ENCODE measurements around the gene CMTM1.

CMTM1 gene

GRCh38 chr16:66551348-66551759, 14.9 kb upstream of the CMTM1 start:
- POLR2A ChIA-PET (ENCODE audit: low non-redundant PET), result no interaction called here
- no peak for TF ChIP-seq CTCF (conservative IDR thresholded peaks at IDR 0.05; ENCODE audit: low read depth)

GRCh38 chr16:66551788-66552285, 14.4 kb upstream of the CMTM1 start:
- no peak for DNase-seq (ENCODE audit: low spot score)
- H3K27ac ChIP-seq, result peak overlapping the region; percentile 91
- ChIA-PET CTCF (interaction anchor here (0.7 to 1.4 kb wide), 3 partner anchors 21 to 847 kb away, joined by 3 to 5 read pairs (median 3); no protein-coding TSS in a partner anchor), POLR2A (ENCODE audit: low non-redundant PET) (no interaction called here)
- TF ChIP-seq CTCF (conservative IDR thresholded peaks at IDR 0.05; ENCODE audit: low read depth), result no peak

More at GRCh38 chr16:66551348-66551759, 14.9 kb upstream of the CMTM1 start:
- CTCF ChIA-PET, result interaction anchor here (0.6 to 1.4 kb wide), 3 partner anchors 21 to 108 kb away, joined by 3 to 5 read pairs (median 3); no protein-coding TSS in a partner anchor
- peak overlapping the region; percentile 91 for H3K27ac ChIP-seq
- DNase-seq (ENCODE audit: low spot score), result no peak

- TF ChIP-seq CTCF (conservative IDR thresholded peaks at IDR 0.05; ENCODE audit: low read depth), result no peak
- ChIA-PET CTCF (interaction anchor here (0.6 to 1.4 kb wide), 4 partner anchors 41 to 848 kb away, joined by 3 read pairs; no protein-coding TSS in a partner anchor), POLR2A (ENCODE audit: low non-redundant PET) (no interaction called here)
- DNase-seq (ENCODE audit: low spot score), result peak; percentile 96
- peak within 1 kb of the TSS; percentile 91 for H3K27ac ChIP-seq
These were observed 13.7 kb upstream of the CMTM1 start, which contains the start of gene CKLF for GRCh38 chr16:66552286-66553177. TSS of gene CKLF (plus strand) at chr16:66552576. CDS start at chr16:66552716, 140 bp downstream.

- TF ChIP-seq CTCF (conservative IDR thresholded peaks at IDR 0.05; ENCODE audit: low read depth), result no peak
- ChIA-PET POLR2A (ENCODE audit: low non-redundant PET) (no interaction called here), CTCF (interaction anchor here (0.7 kb wide), 1 partner anchor 161 kb away, joined by 3 read pairs; no protein-coding TSS in a partner anchor)
- no peak for DNase-seq (ENCODE audit: low spot score)
- H3K27ac ChIP-seq, result peak overlapping the region; percentile 91
These were observed 13.0 kb upstream of the CMTM1 start for GRCh38 chr16:66553223-66553622.

GRCh38 chr16:66554021-66554420, 12.2 kb upstream of the CMTM1 start:
- POLR2A ChIA-PET (ENCODE audit: low non-redundant PET), result no interaction called here
- no peak overlapping the region for H3K27ac ChIP-seq

More at GRCh38 chr16:66554021-66554420, 12.2 kb upstream of the CMTM1 start:
- no peak for TF ChIP-seq CTCF (conservative IDR thresholded peaks at IDR 0.05; ENCODE audit: low read depth)
- no peak for DNase-seq (ENCODE audit: low spot score)
- CTCF ChIA-PET, result interaction anchor here (0.6 to 0.7 kb wide), 2 partner anchors 8 to 277 kb away, joined by 3 to 5 read pairs; no protein-coding TSS in a partner anchor

Measured in RWPE1 (cell line).